Stimulated activated effector memory CD8-positive, alpha-beta T cell treated with anti-CD3 and anti-CD28 coated beads, Interleukin-12 subunit alpha, Interleukin-12 subunit beta, amount 100 ng/mL, for 72 hours (primary cell): ENCODE measurements around the gene FAM180A.

Experiments used
- ATAC-seq: fragments of 150-1000 bp; cut with Tn5 transposase; 2 replicates; pipeline ENCODE4 v1.10.0; 2021
- DNase-seq, 2 donors: peaks; one replicate each; pipeline ENCODE4 v3.0.0; 2021 to 2022; ENCODE audit warnings: low spot score in 2 of 2
- H3K27ac Mint-ChIP-seq: one replicate; pipeline ENCODE4 v1.8.0; 2022; ENCODE audit warnings: mild to moderate bottlenecking, mixed read lengths
- H3K36me3 Mint-ChIP-seq: one replicate; pipeline ENCODE4 v1.8.0; 2022; ENCODE audit warnings: mild to moderate bottlenecking, mixed read lengths
- H3K4me1 Mint-ChIP-seq: one replicate; pipeline ENCODE4 v1.8.0; 2022; ENCODE audit warnings: mixed read lengths
- H3K4me3 Mint-ChIP-seq: one replicate; pipeline ENCODE4 v1.8.0; 2022; ENCODE audit warnings: mild to moderate bottlenecking, mixed read lengths
- H3K9me3 Mint-ChIP-seq: one replicate; pipeline ENCODE4 v1.8.0; 2022; ENCODE audit warnings: mixed read lengths

The FAM180A gene

GRCh38 chr7:135734343-135734689, 14.3 kb downstream of the FAM180A start:
- no peak overlapping the region for H3K27ac Mint-ChIP-seq
- no peak for ATAC-seq
- H3K9me3 Mint-ChIP-seq: no peaks in the 10 kb centered on the region
- peaks cover 7% of the 10 kb centered on the region for H3K4me1 Mint-ChIP-seq
- DNase-seq: no peak
- no peaks in the 10 kb centered on the region for H3K36me3 Mint-ChIP-seq
- no peak overlapping the region for H3K4me3 Mint-ChIP-seq

GRCh38 chr7:135733603-135734342, 14.8 kb downstream of the FAM180A start:
- no peak for DNase-seq
- Mint-ChIP-seq H3K36me3 (no peaks in the 10 kb centered on the region), H3K27ac (no peak overlapping the region), H3K9me3 (no peaks in the 10 kb centered on the region), H3K4me3 (no peak overlapping the region), H3K4me1 (peaks cover 7% of the 10 kb centered on the region)
- no peak for ATAC-seq

GRCh38 chr7:135731131-135731530, 17.5 kb downstream of the FAM180A start:
- H3K27ac Mint-ChIP-seq: no peak overlapping the region
- ATAC-seq: no peak

GRCh38 chr7:135729230-135729629, 19.4 kb downstream of the FAM180A start:
- DNase-seq: no peak
- Mint-ChIP-seq H3K36me3 (no peaks in the 10 kb centered on the region), H3K4me1 (peaks cover 7% of the 10 kb centered on the region), H3K9me3 (no peaks in the 10 kb centered on the region), H3K27ac (no peak overlapping the region), H3K4me3 (no peak overlapping the region)
- no peak for ATAC-seq

More at GRCh38 chr7:135731131-135731530, 17.5 kb downstream of the FAM180A start:
- no peak for DNase-seq
- Mint-ChIP-seq H3K9me3 (no peaks in the 10 kb centered on the region), H3K36me3 (no peaks in the 10 kb centered on the region), H3K4me3 (no peak overlapping the region), H3K4me1 (peaks cover 7% of the 10 kb centered on the region)

- ATAC-seq (no peak), DNase-seq (no peak)
- no peak within 1 kb of the TSS for H3K4me3 Mint-ChIP-seq
- H3K4me1 Mint-ChIP-seq: peaks cover 7% of the 10 kb centered on the region
- no peak within 1 kb of the TSS for H3K27ac Mint-ChIP-seq
- no peaks in the 10 kb centered on the region for H3K36me3 Mint-ChIP-seq
- H3K9me3 Mint-ChIP-seq: no peaks in the 10 kb centered on the region
Observed at GRCh38 chr7:135728136-135728669, 20.4 kb downstream of the FAM180A start, which contains the start of gene SLC13A4. Gene SLC13A4, minus strand, starts transcription at chr7:135728186. Its CDS starts 690 bp downstream, at chr7:135727496.

GRCh38 chr7:135726911-135727673, 21.5 kb downstream of the FAM180A start:
- Mint-ChIP-seq H3K36me3 (no peaks in the 10 kb centered on the region), H3K9me3 (no peaks in the 10 kb centered on the region), H3K27ac (no peak overlapping the region), H3K4me1 (peaks cover 7% of the 10 kb centered on the region), H3K4me3 (no peak overlapping the region)
- no peak for DNase-seq
- ATAC-seq: no peak

GRCh38 chr7:135726276-135726788, 22.3 kb downstream of the FAM180A start:
- Mint-ChIP-seq H3K4me1 (peaks cover 3% of the 10 kb centered on the region), H3K4me3 (no peak overlapping the region), H3K27ac (no peak overlapping the region), H3K36me3 (no peaks in the 10 kb centered on the region), H3K9me3 (no peaks in the 10 kb centered on the region)
- ATAC-seq (no peak), DNase-seq (no peak)

- ATAC-seq (no peak), DNase-seq (no peak)
- H3K4me3 Mint-ChIP-seq: no peak overlapping the region
- H3K27ac Mint-ChIP-seq: no peak overlapping the region
- no peaks in the 10 kb centered on the region for H3K9me3 Mint-ChIP-seq
- H3K36me3 Mint-ChIP-seq: no peaks in the 10 kb centered on the region
- no peaks in the 10 kb centered on the region for H3K4me1 Mint-ChIP-seq
Observed at GRCh38 chr7:135723411-135723810, 25.2 kb downstream of the FAM180A start.

- no peaks in the 10 kb centered on the region for H3K9me3 Mint-ChIP-seq
- no peak overlapping the region for H3K27ac Mint-ChIP-seq
- H3K36me3 Mint-ChIP-seq: no peaks in the 10 kb centered on the region
- no peaks in the 10 kb centered on the region for H3K4me1 Mint-ChIP-seq
- ATAC-seq (no peak), DNase-seq (no peak)
- no peak overlapping the region for H3K4me3 Mint-ChIP-seq
Observed at GRCh38 chr7:135721198-135721820, 27.3 kb downstream of the FAM180A start.

GRCh38 chr7:135719688-135720087, 28.9 kb downstream of the FAM180A start:
- Mint-ChIP-seq H3K9me3 (no peaks in the 10 kb centered on the region), H3K4me1 (no peaks in the 10 kb centered on the region), H3K4me3 (no peak overlapping the region), H3K27ac (no peak overlapping the region), H3K36me3 (no peaks in the 10 kb centered on the region)
- ATAC-seq (no peak), DNase-seq (no peak)

- ATAC-seq (no peak), DNase-seq (no peak)
- Mint-ChIP-seq H3K4me1 (no peaks in the 10 kb centered on the region), H3K9me3 (no peaks in the 10 kb centered on the region), H3K4me3 (no peak overlapping the region), H3K27ac (no peak overlapping the region), H3K36me3 (no peaks in the 10 kb centered on the region)
Observed at GRCh38 chr7:135718794-135719437, 29.7 kb downstream of the FAM180A start.

- no peaks in the 10 kb centered on the region for H3K36me3 Mint-ChIP-seq
- DNase-seq (no peak), ATAC-seq (no peak)
- no peaks in the 10 kb centered on the region for H3K9me3 Mint-ChIP-seq
- no peak overlapping the region for H3K4me3 Mint-ChIP-seq
- no peak overlapping the region for H3K27ac Mint-ChIP-seq
- H3K4me1 Mint-ChIP-seq: no peaks in the 10 kb centered on the region
Observed at GRCh38 chr7:135718219-135718618, 30.4 kb downstream of the FAM180A start.

- H3K4me3 Mint-ChIP-seq: no peak overlapping the region
- H3K27ac Mint-ChIP-seq: no peak overlapping the region
- H3K9me3 Mint-ChIP-seq: no peaks in the 10 kb centered on the region
- no peaks in the 10 kb centered on the region for H3K4me1 Mint-ChIP-seq
- no peaks in the 10 kb centered on the region for H3K36me3 Mint-ChIP-seq
- DNase-seq (no peak), ATAC-seq (no peak)
Observed at GRCh38 chr7:135717693-135718092, 30.9 kb downstream of the FAM180A start.

- Mint-ChIP-seq H3K36me3 (no peaks in the 10 kb centered on the region), H3K4me1 (no peaks in the 10 kb centered on the region), H3K9me3 (no peaks in the 10 kb centered on the region), H3K27ac (no peak overlapping the region), H3K4me3 (no peak overlapping the region)
- ATAC-seq (no peak), DNase-seq (no peak)
Observed at GRCh38 chr7:135716677-135717238, 31.9 kb downstream of the FAM180A start.

- no peak for DNase-seq
- ATAC-seq: no peak
- Mint-ChIP-seq H3K4me1 (no peaks in the 10 kb centered on the region), H3K36me3 (no peaks in the 10 kb centered on the region), H3K27ac (no peak overlapping the region), H3K4me3 (no peak overlapping the region), H3K9me3 (no peaks in the 10 kb centered on the region)
Observed at GRCh38 chr7:135715673-135716072, 32.9 kb downstream of the FAM180A start.
